Lower leg skin (tissue), 3 donors: ENCODE measurements around the gene PPM1E.

Source experiments
- POLR2A ChIP-seq, 2 donors: fragments of 450-650 bp; IDR thresholded peaks; one replicate each; pipeline ENCODE4 v1.6.1; 2016 to 2017; ENCODE audit warnings: antibody characterized with exemption in 2 of 2, mild to moderate bottlenecking in 1 of 2, moderate library complexity in 1 of 2
- TF ChIP-seq, protein P1 (sequence below), 3 donors: fragments of 450-650 bp; IDR thresholded peaks; one replicate each; pipeline ENCODE4 v1.5.1; 2016; ENCODE audit warnings: antibody characterized with exemption in 3 of 3, mild to moderate bottlenecking in 3 of 3, moderate library complexity in 2 of 3

DNA sequence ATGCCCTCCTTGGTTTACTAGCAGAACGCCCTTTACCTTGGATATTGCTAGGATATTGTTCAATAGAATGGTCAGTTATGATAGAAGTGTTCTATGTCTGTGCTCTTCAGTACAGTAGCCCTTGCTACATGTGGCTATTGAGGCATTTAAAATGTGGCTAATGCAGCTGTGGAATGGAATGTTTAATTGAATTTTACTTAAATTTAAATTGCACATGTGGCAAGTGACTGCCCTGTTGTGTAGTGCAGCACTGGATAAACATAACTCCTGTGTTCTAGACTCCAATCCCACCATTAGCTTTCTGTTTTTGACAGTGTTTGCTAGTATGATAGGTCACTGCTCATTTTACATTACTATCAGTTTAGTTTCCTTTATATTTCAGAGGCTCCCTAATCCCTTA is 33.4 kb upstream of the PPM1E start:
- TF ChIP-seq, protein P1, sequence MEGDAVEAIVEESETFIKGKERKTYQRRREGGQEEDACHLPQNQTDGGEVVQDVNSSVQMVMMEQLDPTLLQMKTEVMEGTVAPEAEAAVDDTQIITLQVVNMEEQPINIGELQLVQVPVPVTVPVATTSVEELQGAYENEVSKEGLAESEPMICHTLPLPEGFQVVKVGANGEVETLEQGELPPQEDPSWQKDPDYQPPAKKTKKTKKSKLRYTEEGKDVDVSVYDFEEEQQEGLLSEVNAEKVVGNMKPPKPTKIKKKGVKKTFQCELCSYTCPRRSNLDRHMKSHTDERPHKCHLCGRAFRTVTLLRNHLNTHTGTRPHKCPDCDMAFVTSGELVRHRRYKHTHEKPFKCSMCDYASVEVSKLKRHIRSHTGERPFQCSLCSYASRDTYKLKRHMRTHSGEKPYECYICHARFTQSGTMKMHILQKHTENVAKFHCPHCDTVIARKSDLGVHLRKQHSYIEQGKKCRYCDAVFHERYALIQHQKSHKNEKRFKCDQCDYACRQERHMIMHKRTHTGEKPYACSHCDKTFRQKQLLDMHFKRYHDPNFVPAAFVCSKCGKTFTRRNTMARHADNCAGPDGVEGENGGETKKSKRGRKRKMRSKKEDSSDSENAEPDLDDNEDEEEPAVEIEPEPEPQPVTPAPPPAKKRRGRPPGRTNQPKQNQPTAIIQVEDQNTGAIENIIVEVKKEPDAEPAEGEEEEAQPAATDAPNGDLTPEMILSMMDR (IDR thresholded peaks at IDR 0.05) = no peak
- no peak for TF ChIP-seq POLR2A (IDR thresholded peaks at IDR 0.05)
